Liver (tissue), 9 donors: ENCODE data around the gene PARD3B. TPM values are rescaled to one million over a fixed set of nuclear protein-coding genes. Genes with fewer than 3 reads are reported as not detected.

Experiments used
- DNase-seq: peaks from one replicate; pipeline ENCODE4 v3.0.0-alpha.2; 2017; ENCODE audit warnings: low spot score
- H3K27ac ChIP-seq, 2 donors: one replicate each; pipeline ENCODE4 v1.7.0; 2013; ENCODE audit warnings: inconsistent platforms in 2 of 2, low read length in 2 of 2, control low read depth in 1 of 2, low read depth in 1 of 2, mild to moderate bottlenecking in 1 of 2
- H3K27me3 ChIP-seq, 4 donors: one replicate each; pipeline versions ENCODE4 v1.6.1 to v1.7.0; 2013; ENCODE audit warnings: low read length in 3 of 4, inconsistent platforms in 1 of 4, mild to moderate bottlenecking in 1 of 4, moderate library complexity in 1 of 4; ENCODE audit not compliant: control insufficient read depth in 4 of 4, insufficient read depth in 4 of 4
- H3K36me3 ChIP-seq, 4 donors: one replicate each; pipeline versions ENCODE4 v1.6.1 to v1.7.0; 2013; ENCODE audit warnings: low read length in 3 of 4, mild to moderate bottlenecking in 3 of 4, low read depth in 1 of 4, moderate library complexity in 1 of 4; ENCODE audit not compliant: control insufficient read depth in 4 of 4, insufficient read depth in 3 of 4
- H3K4me1 ChIP-seq, 4 donors: one replicate each; pipeline versions ENCODE4 v1.6.1 to v1.7.0; 2013; ENCODE audit warnings: low read length in 3 of 4, mild to moderate bottlenecking in 3 of 4, moderate library complexity in 1 of 4; ENCODE audit not compliant: control insufficient read depth in 4 of 4, insufficient read depth in 4 of 4
- H3K4me3 ChIP-seq, 3 donors: one replicate each; pipeline versions ENCODE4 v1.6.1 to v1.7.0; 2013; ENCODE audit warnings: low read length in 3 of 3, control low read depth in 1 of 3, low read depth in 1 of 3, mild to moderate bottlenecking in 1 of 3
- H3K9ac ChIP-seq, 2 donors: one replicate each; pipeline ENCODE4 v1.7.0; 2013; ENCODE audit warnings: low read length in 2 of 2, mild to moderate bottlenecking in 2 of 2, moderate library complexity in 2 of 2, control low read depth in 1 of 2, low read depth in 1 of 2
- H3K9me3 ChIP-seq, 4 donors: one replicate each; pipeline versions ENCODE4 v1.6.1 to v1.7.0; 2013; ENCODE audit warnings: low read length in 3 of 4; ENCODE audit not compliant: control insufficient read depth in 4 of 4
- ATF3 ChIP-seq: IDR thresholded peaks from 2 replicates; pipeline ENCODE4 v1.6.1; 2016; ENCODE audit warnings: antibody characterized with exemption
- CTCF ChIP-seq: fragments of 150-350 bp; IDR thresholded peaks from 2 replicates; pipeline ENCODE4 v1.5.1; 2017; ENCODE audit warnings: improper control_type of control experiment, low read depth, low read length; ENCODE audit not compliant: missing input control
- EGR1 ChIP-seq, 2 donors: IDR thresholded peaks; 2 replicates each; pipeline ENCODE4 v1.6.1; 2016 to 2018; ENCODE audit warnings: antibody characterized with exemption in 2 of 2, low read depth in 2 of 2
- FOXA1 ChIP-seq: IDR thresholded peaks from 2 replicates; pipeline ENCODE4 v1.6.1; 2016; ENCODE audit warnings: antibody characterized with exemption
- FOXA2 ChIP-seq: IDR thresholded peaks from 2 replicates; pipeline ENCODE4 v1.6.1; 2016; ENCODE audit warnings: antibody characterized with exemption
- GABPA ChIP-seq, 2 donors: IDR thresholded peaks in 1 of 2; conservative IDR thresholded peaks in 1 of 2; 2 replicates each; pipeline ENCODE4 v1.6.1; 2016; ENCODE audit warnings: antibody characterized with exemption in 2 of 2, mild to moderate bottlenecking in 1 of 2, moderate library complexity in 1 of 2
- HNF4A ChIP-seq, 2 donors: conservative IDR thresholded peaks; 2 replicates each; pipeline ENCODE4 v1.6.1; 2016; ENCODE audit warnings: antibody characterized with exemption in 2 of 2, mild to moderate bottlenecking in 2 of 2
- HNF4G ChIP-seq: IDR thresholded peaks from 2 replicates; pipeline ENCODE4 v1.6.1; 2016; ENCODE audit warnings: antibody characterized with exemption
- JUND ChIP-seq, 2 donors: IDR thresholded peaks; 2 replicates each; pipeline ENCODE4 v1.6.1; 2016; ENCODE audit warnings: antibody characterized with exemption in 2 of 2
- MAX ChIP-seq: IDR thresholded peaks from 2 replicates; pipeline ENCODE4 v1.6.1; 2016; ENCODE audit warnings: antibody characterized with exemption
- NR2F2 ChIP-seq: IDR thresholded peaks from 2 replicates; pipeline ENCODE4 v1.6.1; 2016; ENCODE audit warnings: antibody characterized with exemption
- RAD21 ChIP-seq, 2 donors: IDR thresholded peaks; 2 replicates each; pipeline ENCODE4 v1.6.1; 2016; ENCODE audit warnings: antibody characterized with exemption in 2 of 2, mild to moderate bottlenecking in 2 of 2
- REST ChIP-seq: IDR thresholded peaks from 2 replicates; pipeline ENCODE4 v1.6.1; 2016; ENCODE audit warnings: antibody characterized with exemption, mild to moderate bottlenecking
- RXRA ChIP-seq, 2 donors: IDR thresholded peaks; 2 replicates each; pipeline ENCODE4 v1.6.1; 2017 to 2018; ENCODE audit warnings: antibody characterized with exemption in 2 of 2, mild to moderate bottlenecking in 1 of 2
- SP1 ChIP-seq: IDR thresholded peaks from 2 replicates; pipeline ENCODE4 v1.6.1; 2018; ENCODE audit warnings: antibody characterized with exemption, mild to moderate bottlenecking
- TAF1 ChIP-seq: conservative IDR thresholded peaks from 2 replicates; pipeline ENCODE4 v1.6.1; 2016; ENCODE audit warnings: antibody characterized with exemption, mild to moderate bottlenecking
- YY1 ChIP-seq: IDR thresholded peaks from 2 replicates; pipeline ENCODE4 v1.6.1; 2016; ENCODE audit warnings: antibody characterized with exemption, mild to moderate bottlenecking
- ZBTB33 ChIP-seq: IDR thresholded peaks from 2 replicates; pipeline ENCODE4 v1.6.1; 2016; ENCODE audit warnings: antibody characterized with exemption
- WGBS: extraction: QIAGEN DNeasy Blood & Tissue Kit; methylation state at CpG from one replicate; pipeline ENCODE4 v1.1.7; 2013; 5-methylcytosine and 5-hydroxymethylcytosine counted together
- polyA plus RNA-seq, 2 donors: library from polyadenylated mRNA; stranded (reverse) in 1 of 2; unstranded in 1 of 2; fragments of 200-250 nt in 1 of 2; fragments of >200 nt in 1 of 2; fragmentation: Nextera tagmentation in 1 of 2; extraction: Ambion mirVana in 1 of 2; gene quantifications; one replicate each; pipeline versions ENCODE4 v1.2.1 to v1.2.3, GENCODE V29; 2013 to 2015
- total RNA-seq, 2 donors: library from RNA; depleted of rRNA; stranded (reverse); fragments of >200 nt; gene quantifications; one replicate each; pipeline ENCODE4 v1.2.3, GENCODE V29; 2014
- donor health status: healthy.
- donor health status: healthy.
- donor health status: healthy.
- donor health status: healthy.
- donor health status: healthy.

The PARD3B gene
- total and polyA plus RNA-seq, 4 donors: 1.1 to 10.3 (median 3.7) TPM

GRCh38 chr2:205651719-205652118 lies 1106.4 kb downstream of the PARD3B start:
- Histone ChIP-seq H3K27me3 (no peaks in the 10 kb centered on the region), H3K9ac (no peak overlapping the region), H3K4me1 (peaks cover 0 to 2% (median under 1%) of the 10 kb centered on the region in 4 donors), H3K36me3 (no peaks in the 10 kb centered on the region), H3K4me3 (no peak overlapping the region), H3K9me3 (no peaks in the 10 kb centered on the region), H3K27ac (no peak overlapping the region)
- DNase-seq: no peak
- no peak for TF ChIP-seq RAD21 (IDR thresholded peaks at IDR 0.05)
- TF ChIP-seq FOXA2: no peak
- TF ChIP-seq REST: no peak
- TF ChIP-seq GABPA (IDR thresholded peaks at IDR 0.05 in 1 of 2, conservative IDR thresholded peaks at IDR 0.05 in 1 of 2): no peak
- no peak for TF ChIP-seq HNF4A (conservative IDR thresholded peaks at IDR 0.05)
- no peak for TF ChIP-seq YY1
- TF ChIP-seq NR2F2: no peak
- TF ChIP-seq SP1: no peak
- no peak for TF ChIP-seq ZBTB33
- TF ChIP-seq JUND (IDR thresholded peaks at IDR 0.05): no peak
- TF ChIP-seq RXRA (IDR thresholded peaks at IDR 0.05): no peak
- no peak for TF ChIP-seq EGR1 (IDR thresholded peaks at IDR 0.05; ENCODE audit: low read depth in 2 of 2)
- 0% methylated on average over 1 of the region's 1 CpG for WGBS

- 91% methylated on average over 10 of the region's 10 CpGs for WGBS
- no peak for TF ChIP-seq TAF1
- TF ChIP-seq ATF3: no peak
- TF ChIP-seq YY1: no peak
- TF ChIP-seq FOXA1: no peak
- no peak for TF ChIP-seq JUND (IDR thresholded peaks at IDR 0.05)
- TF ChIP-seq GABPA (IDR thresholded peaks at IDR 0.05 in 1 of 2, conservative IDR thresholded peaks at IDR 0.05 in 1 of 2): no peak
- no peak for TF ChIP-seq FOXA2
- no peak for TF ChIP-seq NR2F2
- no peak for TF ChIP-seq EGR1 (IDR thresholded peaks at IDR 0.05; ENCODE audit: low read depth in 2 of 2)
- no peak for TF ChIP-seq HNF4A (conservative IDR thresholded peaks at IDR 0.05)
- TF ChIP-seq CTCF: no peak
- no peak for TF ChIP-seq ZBTB33
- TF ChIP-seq RAD21 (IDR thresholded peaks at IDR 0.05): no peak
- no peak for TF ChIP-seq RXRA (IDR thresholded peaks at IDR 0.05)
- TF ChIP-seq SP1: no peak
- TF ChIP-seq MAX: no peak
- no peak for TF ChIP-seq HNF4G
These were observed 1109.8 kb downstream of the PARD3B start for GRCh38 chr2:205654878-205655605.

More at GRCh38 chr2:205654878-205655605, 1109.8 kb downstream of the PARD3B start:
- Histone ChIP-seq H3K4me1 (no peaks in the 10 kb centered on the region), H3K4me3 (no peak overlapping the region), H3K27ac (no peak overlapping the region), H3K9ac (no peak overlapping the region), H3K27me3 (no peaks in the 10 kb centered on the region), H3K9me3 (no peaks in the 10 kb centered on the region), H3K36me3 (peaks cover 0 to 2% (median 0%) of the 10 kb centered on the region in 4 donors)
- DNase-seq: no peak
